Stimulated activated CD8-positive, alpha-beta memory T cell treated with anti-CD3 and anti-CD28 coated beads, Interleukin-7, amount 100 ng/mL, for 4 hours (primary cell): Measurements from ENCODE around the gene TXNDC12.
"Not testable (repeated sequence)": the region's sequence is repeated elsewhere in the genome, so short reads cannot be mapped to it uniquely, and the experiment has no call there.

Experiments
- DNase-seq, 2 donors: peaks; one replicate each; pipeline ENCODE4 v3.0.0-alpha.2; 2020; ENCODE audit warnings: low read depth in 2 of 2

The TXNDC12 gene

DNA sequence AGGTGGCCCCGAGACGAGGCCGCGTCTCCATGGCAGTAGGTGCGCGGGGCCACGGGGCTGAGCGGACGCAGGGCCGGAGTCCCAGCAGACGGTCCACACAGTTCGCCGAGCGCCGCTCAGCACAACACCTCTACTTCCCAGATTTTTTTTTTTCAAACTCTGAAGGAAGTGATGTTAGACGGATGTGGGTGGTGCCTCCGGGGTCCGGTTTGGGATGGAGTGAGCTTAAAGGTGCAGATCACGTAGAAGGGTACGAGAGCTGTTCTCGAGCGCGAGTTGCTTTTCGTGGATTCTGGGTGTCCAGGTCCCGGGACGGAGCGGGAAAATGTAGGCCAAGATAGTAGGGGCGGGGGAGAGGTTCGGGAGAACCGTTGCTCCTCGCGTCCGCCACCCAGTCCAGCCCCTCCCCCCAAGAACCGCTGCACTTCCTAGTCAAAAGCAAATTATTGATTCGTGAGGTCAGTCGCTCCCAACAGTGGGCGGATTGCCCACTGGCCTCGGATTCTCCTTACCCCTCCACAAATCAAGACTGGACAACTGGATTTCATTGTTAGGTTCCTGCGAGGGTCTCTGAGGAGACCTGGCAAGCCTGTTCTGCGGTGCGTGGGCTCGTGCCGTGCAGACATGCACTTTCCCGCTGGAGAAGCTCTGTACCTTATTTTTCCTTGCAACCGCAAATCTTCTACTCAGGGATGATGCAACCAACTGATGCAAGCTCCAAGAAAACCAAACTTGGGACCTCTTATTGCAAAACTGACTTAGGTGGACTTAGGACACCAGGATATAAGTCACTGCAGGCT is at the start of gene TXNDC12:
TSS of gene TXNDC12 (minus strand) at position 126 of the 800 bp plus-strand sequence. CDS start at position 31, 95 bp downstream.
- DNase-seq = peak; percentile 24 to 42

GRCh38 chr1:52102336-52103013 is 47.5 kb upstream of the TXNDC12 start:
- no peak for DNase-seq

GRCh38 chr1:52098139-52098871 is 43.3 kb upstream of the TXNDC12 start:
- DNase-seq = no peak

- no peak for DNase-seq
Observed at GRCh38 chr1:52096216-52096615, 41.2 kb upstream of the TXNDC12 start.

DNA sequence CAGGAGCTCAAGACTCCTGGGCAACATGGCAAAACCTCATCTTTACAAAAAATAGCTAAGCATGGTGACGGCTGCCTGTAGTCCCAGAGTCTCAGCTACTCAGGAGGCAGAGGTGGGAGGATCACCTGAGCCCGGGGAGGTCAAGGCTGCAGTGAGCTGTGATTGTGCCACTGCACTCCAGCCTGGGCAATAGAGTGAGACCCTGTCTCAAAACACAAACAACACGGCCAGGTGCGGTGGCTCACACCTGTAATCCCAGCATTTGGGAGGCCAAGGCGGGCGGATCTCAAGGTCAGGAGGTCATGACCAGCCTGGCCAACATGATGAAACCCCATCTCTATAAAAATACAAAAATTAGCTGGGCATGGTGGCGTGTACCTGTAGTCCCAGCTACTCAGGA is 39.3 kb upstream of the TXNDC12 start:
- DNase-seq = not testable (repeated sequence)

- not testable (repeated sequence) for DNase-seq
Observed at GRCh38 chr1:52087892-52088291, 32.9 kb upstream of the TXNDC12 start.

GRCh38 chr1:52080014-52080415 is 25.0 kb upstream of the TXNDC12 start:
- DNase-seq = no peak

GRCh38 chr1:52077277-52077676 is 22.3 kb upstream of the TXNDC12 start:
- not testable (repeated sequence) for DNase-seq

GRCh38 chr1:52072291-52072690 is 17.3 kb upstream of the TXNDC12 start:
- DNase-seq = no peak

DNA sequence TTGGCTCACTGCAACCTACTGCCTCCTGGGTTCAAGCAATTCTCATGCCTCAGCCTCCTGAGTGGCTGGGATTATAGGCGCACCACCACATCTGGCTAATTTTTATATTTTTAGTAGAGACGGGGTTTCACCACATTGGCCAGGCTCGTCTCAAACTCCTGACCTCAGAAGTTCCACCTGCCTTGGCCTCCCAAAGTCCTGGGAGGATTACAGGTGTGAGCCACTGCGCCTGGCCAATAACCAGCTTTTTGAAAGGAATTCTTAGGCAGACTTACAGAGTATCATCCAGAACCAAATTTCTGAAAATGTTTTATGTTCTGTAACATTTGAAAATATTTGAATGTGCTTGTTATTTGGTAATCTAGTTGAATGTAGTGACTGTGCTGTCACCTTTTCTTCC is 15.7 kb upstream of the TXNDC12 start:
- no peak for DNase-seq

DNA sequence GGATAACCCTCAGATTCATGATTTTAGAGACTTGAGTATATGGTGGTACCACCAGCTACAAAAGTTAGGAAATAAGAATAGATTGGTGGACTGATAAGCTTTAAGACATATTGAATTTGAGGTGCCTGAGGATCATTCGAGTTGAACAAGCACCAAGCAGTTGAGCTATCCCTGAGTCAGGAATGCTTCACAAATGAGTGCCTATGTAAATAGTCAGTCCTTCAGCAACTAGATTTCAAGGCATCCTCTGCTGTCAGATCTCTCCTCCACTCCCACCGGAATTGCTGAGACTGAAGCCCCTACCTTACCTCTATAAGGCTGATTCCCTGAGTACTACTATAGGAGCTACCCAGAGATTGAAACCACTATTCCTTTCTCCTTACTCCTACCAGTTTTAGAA is 8.2 kb upstream of the TXNDC12 start:
- DNase-seq = no peak

- no peak for DNase-seq
Observed at GRCh38 chr1:52060822-52061221, 5.8 kb upstream of the TXNDC12 start.

GRCh38 chr1:52059888-52060287 is 4.9 kb upstream of the TXNDC12 start:
- DNase-seq = no peak

GRCh38 chr1:52059321-52059720 is 4.3 kb upstream of the TXNDC12 start:
- no peak for DNase-seq

DNA sequence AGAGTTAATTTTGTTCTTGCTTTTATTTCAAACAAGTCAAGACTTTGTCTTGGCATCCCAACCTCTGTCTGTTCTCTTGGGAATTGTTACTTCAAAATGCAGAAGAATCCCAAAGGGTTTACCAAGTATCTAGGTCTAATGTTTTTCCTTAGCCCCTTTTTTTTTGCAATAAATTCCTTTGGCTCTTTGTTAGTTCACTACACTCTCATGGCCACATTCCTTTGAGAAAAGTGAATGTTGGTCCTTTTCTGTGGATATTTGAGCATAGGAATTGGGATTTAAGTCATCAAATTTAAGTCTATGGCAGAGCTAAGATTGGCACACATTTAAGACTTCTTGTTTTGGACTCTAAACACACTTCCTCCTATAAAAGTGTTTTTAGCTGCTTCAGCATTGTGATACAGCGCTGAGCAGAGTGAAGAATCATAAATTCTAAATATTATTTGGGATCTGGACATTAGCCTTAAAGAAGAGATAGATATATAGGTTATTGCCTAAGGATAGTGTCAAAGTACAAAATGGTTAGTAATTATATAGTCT is 3.0 kb upstream of the TXNDC12 start:
- DNase-seq = no peak

- no peak for DNase-seq
Observed at GRCh38 chr1:52057255-52057654, 2.3 kb upstream of the TXNDC12 start.

DNA sequence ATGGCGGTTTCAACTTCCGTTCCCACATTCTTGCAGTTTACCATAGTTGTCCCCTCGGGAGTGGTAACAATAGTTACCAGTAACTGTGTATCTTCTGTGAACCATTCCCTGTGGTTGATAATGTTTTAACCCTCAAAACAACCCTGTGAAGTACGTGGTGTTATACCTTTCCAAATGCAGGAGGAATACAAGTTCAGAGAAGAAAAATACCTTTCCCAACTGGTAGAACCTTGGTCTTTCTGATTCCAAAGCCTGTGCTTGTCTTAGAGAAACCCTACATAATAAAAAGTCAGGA is 1.9 kb upstream of the TXNDC12 start:
- no peak for DNase-seq

DNA sequence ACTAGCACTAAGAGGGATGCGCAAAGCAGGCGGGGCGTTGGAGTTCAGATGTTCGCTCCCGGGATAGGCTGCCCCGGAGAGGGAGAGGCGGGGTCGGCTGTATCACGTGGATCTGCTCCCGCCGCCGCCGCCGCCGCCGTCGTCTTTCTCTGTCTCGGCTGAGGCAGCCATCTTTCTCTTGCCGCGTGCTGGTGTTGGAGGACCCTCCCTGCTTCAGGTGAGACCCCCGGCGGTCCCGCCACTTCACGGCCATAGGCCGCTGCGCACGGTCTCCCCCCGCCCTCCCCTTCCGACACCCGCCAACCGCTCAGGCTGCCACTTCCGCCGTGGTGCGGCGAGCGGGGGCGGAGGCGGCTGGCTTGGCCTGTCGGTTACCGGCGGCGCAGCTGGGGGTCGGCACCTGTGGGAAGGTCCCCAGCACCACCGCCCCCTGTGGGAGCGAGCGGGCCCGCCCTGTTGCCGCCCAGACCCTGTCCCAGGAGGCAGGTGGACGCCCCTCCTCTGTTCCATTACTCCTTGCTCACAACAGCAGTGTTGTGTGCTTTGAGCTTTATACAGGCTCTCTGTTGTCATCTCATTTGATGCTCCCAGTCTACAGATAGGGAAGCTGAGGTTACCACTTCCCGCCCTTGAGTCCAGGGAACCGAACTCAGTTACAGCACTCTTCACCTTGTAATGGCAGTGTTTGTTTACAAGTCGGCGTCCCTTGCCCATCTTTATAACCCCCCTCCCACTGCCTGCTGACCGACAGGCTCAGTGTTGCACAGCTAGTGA is 1.4 kb upstream of the TXNDC12 start, which contains the start of gene BTF3L4:
TSS of gene BTF3L4 (plus strand) at position 133 of the 774 bp plus-strand sequence. CDS start 3,553 bp downstream, outside the sequence.
- peak; percentile 86 to 90 for DNase-seq

GRCh38 chr1:52055866-52056162 is 823 bp upstream of the TXNDC12 start:
- DNase-seq = no peak

- no peak for DNase-seq
Observed at GRCh38 chr1:52054496-52055065, 410 bp downstream of the TXNDC12 start.

GRCh38 chr1:52053862-52054261 is 1.1 kb downstream of the TXNDC12 start:
- DNase-seq = no peak
